ENCODE results near the gene PITPNM1. TPM values are rescaled to one million over a fixed set of nuclear protein-coding genes. Genes with fewer than 3 reads are reported as not detected.

The PITPNM1 gene
- total RNA-seq, 1 donor from 2014 or later = 120 TPM

DNA sequence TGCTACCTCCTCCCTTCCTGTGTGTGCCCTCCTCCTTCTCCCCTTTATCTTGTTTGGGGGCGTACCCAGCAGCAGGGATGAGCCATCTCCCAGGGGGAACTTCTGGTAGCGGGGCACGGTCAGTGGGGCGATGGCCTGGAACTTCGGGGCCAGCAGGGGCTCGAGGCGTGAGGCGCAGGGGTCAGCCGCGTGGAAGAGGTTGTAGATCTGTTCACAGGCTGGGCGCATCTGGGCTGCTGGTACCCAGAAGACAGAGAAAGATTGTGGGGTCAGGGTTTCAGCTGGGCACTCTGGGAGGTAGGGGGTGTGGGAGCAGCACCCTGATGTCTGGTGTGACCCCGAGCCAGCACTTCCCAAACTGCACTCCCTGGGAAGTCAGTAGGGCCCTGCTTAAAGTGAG lies 9.1 kb downstream of the PITPNM1 start:
- Mint-ChIP-seq H3K36me3 (ENCODE audit: low read depth) (peaks cover 54% of the 10 kb centered on the region), H3K4me1 (ENCODE audit: low read depth) (peaks cover 7% of the 10 kb centered on the region), H3K9me3 (no peaks in the 10 kb centered on the region), H3K4me3 (ENCODE audit: low read depth) (no peak overlapping the region), H3K27me3 (ENCODE audit: low read depth) (no peaks in the 10 kb centered on the region), H3K27ac (no peak overlapping the region)
- no peak for DNase-seq (ENCODE audit: low spot score)
- intact Hi-C loops (cut with micrococcal nuclease) = no loop called here

DNA sequence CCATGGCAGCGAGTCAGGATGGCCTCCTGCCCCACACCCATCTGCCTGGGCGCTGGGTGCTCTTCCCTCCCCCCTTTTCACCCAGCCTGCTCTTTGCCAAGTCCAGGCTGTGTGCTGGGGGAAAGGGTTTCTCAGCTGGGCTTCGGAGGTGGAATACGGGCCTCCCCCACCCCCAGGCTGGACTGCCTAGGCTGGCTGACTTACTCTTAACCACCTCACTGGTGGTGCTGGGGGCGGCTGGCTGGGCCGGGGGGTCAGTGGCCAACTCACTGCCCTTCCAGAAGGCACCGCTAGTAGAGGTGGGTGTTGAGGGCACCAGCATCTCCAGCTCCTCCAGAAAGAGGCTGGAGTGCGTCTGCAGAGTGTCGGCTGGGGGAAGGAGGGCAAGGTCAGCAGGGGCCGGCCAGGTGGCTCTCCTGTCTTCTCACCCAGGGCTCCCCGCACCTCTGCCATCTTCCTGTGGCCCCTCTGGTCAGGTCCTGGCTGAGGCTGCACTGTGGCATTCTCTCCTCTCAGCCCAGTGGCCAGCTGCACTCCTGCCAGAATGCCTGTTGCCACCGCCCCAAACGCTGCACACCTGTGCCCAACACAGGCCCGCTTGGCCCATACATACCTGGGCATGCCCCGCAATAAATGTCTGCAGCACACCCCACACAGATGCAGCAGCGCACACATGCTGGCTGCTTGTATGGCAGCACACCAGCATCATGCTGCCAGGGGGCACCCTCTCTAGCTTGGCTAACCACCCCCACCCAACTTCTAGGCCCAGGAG lies 9.7 kb downstream of the PITPNM1 start:
- Mint-ChIP-seq H3K27me3 (ENCODE audit: low read depth) (no peaks in the 10 kb centered on the region), H3K4me3 (ENCODE audit: low read depth) (no peak overlapping the region), H3K9me3 (no peaks in the 10 kb centered on the region), H3K4me1 (ENCODE audit: low read depth) (no peaks in the 10 kb centered on the region), H3K27ac (no peak overlapping the region), H3K36me3 (ENCODE audit: low read depth) (peaks cover 51% of the 10 kb centered on the region)
- intact Hi-C loops (cut with micrococcal nuclease) = no loop called here
- no peak for DNase-seq (ENCODE audit: low spot score)

DNA sequence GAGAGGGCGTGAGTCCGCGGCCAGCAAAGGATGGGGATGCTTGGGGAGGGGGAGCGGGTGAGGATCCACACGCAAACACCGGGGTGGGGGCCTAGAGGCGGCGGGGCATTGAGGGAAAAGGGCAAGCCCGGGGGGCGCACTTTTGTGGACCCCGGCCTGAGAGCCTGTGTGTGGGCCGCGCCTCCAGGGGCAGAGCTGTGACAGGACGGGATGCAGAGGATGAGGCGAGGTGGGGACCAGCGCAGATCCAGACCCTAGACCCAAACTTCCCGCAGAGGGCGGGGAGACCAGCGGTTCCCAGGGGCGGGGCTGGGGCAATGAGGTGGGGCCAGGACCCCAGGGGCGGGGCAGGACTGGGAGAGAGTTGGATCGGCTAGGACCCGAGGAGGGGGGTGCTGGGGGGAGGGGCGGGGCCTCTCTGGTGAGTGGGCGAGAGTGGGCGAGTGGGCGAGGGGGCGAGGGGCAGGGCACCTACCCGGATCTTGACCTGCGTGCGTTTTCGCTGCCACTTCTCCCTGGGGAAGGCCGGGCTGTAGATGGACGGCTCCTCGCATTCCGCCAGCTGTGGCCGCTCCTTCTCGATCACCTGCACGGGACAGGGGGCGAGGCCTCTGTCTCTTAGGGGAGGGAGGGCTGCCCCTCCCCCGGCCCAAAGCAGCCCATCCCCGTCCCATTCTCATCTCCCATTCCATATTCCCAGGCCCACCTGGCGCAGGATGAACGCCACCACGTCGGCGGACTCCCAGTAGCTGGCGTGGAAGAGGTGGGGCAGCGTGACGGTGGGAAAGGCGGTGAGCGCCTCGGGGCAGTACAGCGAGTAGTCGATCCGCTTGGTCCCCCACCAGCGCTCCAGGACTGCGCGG lies 10.6 kb downstream of the PITPNM1 start:
- Mint-ChIP-seq H3K4me1 (ENCODE audit: low read depth) (peaks cover 3% of the 10 kb centered on the region), H3K27ac (no peak overlapping the region), H3K9me3 (no peaks in the 10 kb centered on the region), H3K27me3 (ENCODE audit: low read depth) (no peaks in the 10 kb centered on the region), H3K4me3 (ENCODE audit: low read depth) (no peak overlapping the region), H3K36me3 (ENCODE audit: low read depth) (peaks cover 53% of the 10 kb centered on the region)
- intact Hi-C loops (cut with micrococcal nuclease) = no loop called here
- DNase-seq (ENCODE audit: low spot score) = no peak

DNA sequence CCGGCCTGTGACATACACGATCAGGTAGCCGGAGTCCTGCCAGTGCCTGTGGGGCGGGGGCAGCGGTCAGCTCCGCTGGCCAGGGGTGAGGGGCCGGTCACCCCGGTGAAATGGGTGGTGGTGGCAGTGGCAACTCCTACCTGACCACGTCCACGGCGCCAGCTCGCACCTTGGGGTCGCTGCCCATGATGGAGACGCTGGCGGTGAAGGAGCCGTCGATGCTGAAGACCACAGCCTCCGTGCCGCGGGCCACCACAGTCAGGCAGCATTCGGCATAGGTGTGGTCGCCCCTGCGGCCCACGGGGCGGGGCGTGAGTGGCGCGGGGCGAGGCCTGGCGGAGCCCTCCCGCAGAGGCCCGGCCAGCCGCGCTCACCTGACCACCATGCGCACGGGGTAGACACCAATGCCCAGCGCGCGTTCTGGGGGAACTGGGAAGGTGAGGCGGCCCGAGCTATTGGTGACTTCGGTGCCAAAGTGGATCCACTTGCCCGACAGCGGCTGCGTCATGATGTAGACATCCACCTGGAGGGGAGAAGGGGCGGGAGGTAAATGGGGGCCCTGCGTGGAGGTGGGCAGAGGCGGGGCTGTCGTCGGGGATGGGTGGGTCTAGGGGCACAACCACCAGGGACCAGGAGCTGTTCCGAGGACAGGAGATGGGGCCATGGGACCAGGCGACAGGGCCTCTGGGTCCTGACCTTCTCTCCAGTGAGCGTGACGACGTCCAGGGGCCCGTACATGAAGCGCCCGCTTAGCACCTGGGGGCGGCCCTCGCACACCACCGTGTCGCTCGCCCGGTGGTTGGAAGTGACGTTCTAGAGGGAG lies 11.4 kb downstream of the PITPNM1 start:
- Mint-ChIP-seq H3K27ac (no peak overlapping the region), H3K4me3 (ENCODE audit: low read depth) (no peak overlapping the region), H3K36me3 (ENCODE audit: low read depth) (peaks cover 50% of the 10 kb centered on the region), H3K9me3 (no peaks in the 10 kb centered on the region), H3K4me1 (ENCODE audit: low read depth) (peaks cover 6% of the 10 kb centered on the region), H3K27me3 (ENCODE audit: low read depth) (no peaks in the 10 kb centered on the region)
- intact Hi-C loops (cut with micrococcal nuclease) = no loop called here
- DNase-seq (ENCODE audit: low spot score) = no peak

DNA sequence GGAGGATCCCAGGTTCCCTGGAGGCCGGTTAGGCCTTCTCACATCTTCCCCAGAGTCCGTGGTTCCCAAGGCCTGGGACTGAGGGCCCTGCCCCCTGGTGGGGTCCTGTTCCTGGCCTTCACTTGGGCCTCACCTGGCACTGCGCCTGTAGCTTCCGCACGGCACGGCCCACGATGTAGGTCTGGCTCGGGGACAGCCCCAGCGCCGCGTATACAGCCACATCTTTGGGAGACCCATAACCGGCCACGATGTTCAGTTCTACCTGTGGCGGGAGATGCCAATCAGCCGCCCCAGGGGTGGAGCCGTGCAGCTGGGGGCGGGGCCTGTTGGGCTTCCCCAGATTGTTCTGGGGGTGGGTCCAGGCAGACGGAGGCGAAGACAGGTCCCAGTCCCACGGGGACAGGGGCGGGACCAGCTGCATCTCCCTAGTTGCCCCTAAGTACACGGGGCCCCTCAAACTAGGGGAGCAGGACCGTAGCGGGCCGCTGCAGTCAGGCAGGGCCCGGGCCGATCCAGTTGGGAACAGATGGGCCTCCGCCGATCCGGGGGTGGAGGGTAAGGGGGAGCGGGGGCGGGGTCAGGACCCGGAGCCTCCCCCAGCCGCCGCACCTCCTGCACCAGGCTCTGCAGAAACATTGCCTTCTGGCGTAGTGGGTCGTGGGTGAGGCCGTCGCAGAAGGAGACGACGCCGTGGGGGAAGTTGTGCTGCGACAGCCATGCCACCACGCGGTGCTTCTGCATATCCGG lies 12.2 kb downstream of the PITPNM1 start:
- Mint-ChIP-seq H3K4me1 (ENCODE audit: low read depth) (peaks cover 13% of the 10 kb centered on the region), H3K4me3 (ENCODE audit: low read depth) (no peak overlapping the region), H3K9me3 (no peaks in the 10 kb centered on the region), H3K36me3 (ENCODE audit: low read depth) (peaks cover 52% of the 10 kb centered on the region), H3K27me3 (ENCODE audit: low read depth) (no peaks in the 10 kb centered on the region), H3K27ac (no peak overlapping the region)
- DNase-seq (ENCODE audit: low spot score) = no peak
- intact Hi-C loops (cut with micrococcal nuclease) = no loop called here

DNA sequence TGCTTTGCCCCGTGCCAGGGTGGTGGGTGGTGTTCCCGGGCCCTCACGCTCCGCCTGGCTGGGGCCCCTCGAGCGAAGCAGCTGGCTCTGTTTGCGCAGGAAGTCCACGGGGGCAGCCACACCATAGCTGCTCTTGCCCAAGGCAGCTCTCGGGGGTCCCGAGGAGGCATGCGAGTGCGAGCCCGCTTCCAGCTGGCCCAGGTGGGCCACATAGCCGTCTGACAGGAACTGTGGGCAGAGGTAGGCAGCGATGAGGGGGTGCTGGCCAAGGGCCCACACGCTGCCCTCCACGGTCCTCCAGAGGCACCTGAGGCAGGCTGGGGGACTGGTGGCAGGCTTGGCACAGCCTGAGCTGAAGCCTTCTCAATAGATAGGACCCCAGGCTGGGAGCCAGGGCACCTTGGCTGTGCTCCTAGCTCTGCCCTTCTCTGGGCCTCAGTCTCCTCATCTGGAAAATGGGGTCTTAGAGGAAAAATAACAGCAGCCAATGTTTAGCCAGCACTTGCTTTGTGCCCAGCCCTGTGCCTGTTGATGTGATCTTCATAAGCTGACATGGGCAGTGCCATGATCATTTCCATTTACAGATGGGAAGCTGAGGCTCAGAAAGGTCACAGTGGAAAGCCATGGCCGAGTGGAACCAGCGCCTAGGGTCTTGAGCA lies 13.0 kb downstream of the PITPNM1 start:
- intact Hi-C loops (cut with micrococcal nuclease) = no loop called here
- no peaks in the 10 kb centered on the region for H3K9me3 Mint-ChIP-seq
- H3K36me3 Mint-ChIP-seq (ENCODE audit: low read depth) = peaks cover 54% of the 10 kb centered on the region
- H3K4me3 Mint-ChIP-seq (ENCODE audit: low read depth) = no peak overlapping the region
- no peak overlapping the region for H3K27ac Mint-ChIP-seq
- no peaks in the 10 kb centered on the region for H3K27me3 Mint-ChIP-seq (ENCODE audit: low read depth)
- DNase-seq (ENCODE audit: low spot score) = no peak
- peaks cover 20% of the 10 kb centered on the region for H3K4me1 Mint-ChIP-seq (ENCODE audit: low read depth)

DNA sequence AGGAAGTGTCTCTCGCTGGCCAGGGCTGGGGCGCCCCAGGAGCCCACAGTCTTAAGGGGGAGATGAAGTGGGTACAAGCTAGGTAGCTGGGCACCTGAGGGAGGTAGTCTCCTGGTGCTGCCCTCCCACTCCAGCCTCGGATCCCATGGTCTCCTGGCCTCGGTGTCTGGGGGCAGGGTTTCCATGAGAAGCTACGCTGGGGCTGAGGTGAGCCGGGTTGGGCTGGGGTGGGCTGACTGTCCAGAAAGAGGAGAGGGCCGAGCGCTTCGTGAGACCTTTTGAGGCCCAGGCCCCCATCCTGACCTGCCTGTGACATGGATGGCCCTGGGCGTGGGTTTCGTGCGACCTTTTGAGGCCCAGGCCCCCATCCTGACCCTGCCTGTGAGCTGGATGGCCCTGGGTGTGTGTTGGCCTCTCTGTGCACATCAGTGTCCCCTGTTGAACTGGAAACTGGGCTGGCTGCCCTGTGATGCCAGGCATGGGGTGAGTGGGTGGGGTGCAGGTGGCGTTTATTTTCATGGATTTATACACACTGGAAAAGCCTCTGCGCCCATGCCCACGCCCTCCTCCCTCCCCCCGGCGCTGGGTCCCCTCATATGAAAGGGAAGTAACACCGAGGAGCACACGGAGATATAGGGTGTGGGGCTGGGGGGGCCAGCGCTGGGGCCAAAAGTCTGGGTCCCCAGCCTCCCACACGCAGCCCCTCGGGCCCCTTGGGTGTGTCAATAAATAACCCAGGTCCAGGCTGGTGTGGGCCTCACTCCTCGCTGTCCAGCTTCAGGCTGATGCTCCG lies 13.7 kb downstream of the PITPNM1 start:
- Mint-ChIP-seq H3K4me1 (ENCODE audit: low read depth) (peaks cover 27% of the 10 kb centered on the region), H3K27me3 (ENCODE audit: low read depth) (no peaks in the 10 kb centered on the region), H3K4me3 (ENCODE audit: low read depth) (no peak overlapping the region), H3K27ac (no peak overlapping the region), H3K36me3 (ENCODE audit: low read depth) (peaks cover 61% of the 10 kb centered on the region), H3K9me3 (no peaks in the 10 kb centered on the region)
- intact Hi-C loops (cut with micrococcal nuclease) = no loop called here
- no peak for DNase-seq (ENCODE audit: low spot score)

DNA sequence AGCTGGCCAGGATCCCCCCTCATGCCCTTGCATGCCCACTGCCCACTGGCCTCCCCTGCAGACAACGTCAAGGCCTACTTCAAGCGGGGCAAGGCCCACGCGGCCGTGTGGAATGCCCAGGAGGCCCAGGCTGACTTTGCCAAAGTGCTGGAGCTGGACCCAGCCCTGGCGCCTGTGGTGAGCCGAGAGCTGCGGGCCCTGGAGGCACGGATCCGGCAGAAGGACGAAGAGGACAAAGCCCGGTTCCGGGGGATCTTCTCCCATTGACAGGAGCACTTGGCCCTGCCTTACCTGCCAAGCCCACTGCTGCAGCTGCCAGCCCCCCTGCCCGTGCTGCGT lies 14.5 kb downstream of the PITPNM1 start:
- Mint-ChIP-seq H3K27me3 (ENCODE audit: low read depth) (no peaks in the 10 kb centered on the region), H3K9me3 (no peaks in the 10 kb centered on the region), H3K4me3 (ENCODE audit: low read depth) (no peak overlapping the region), H3K4me1 (ENCODE audit: low read depth) (peaks cover 35% of the 10 kb centered on the region), H3K36me3 (ENCODE audit: low read depth) (peaks cover 63% of the 10 kb centered on the region), H3K27ac (peak overlapping the region; percentile 55)
- no peak for DNase-seq (ENCODE audit: low spot score)
- intact Hi-C loops (cut with micrococcal nuclease) = no loop called here

DNA sequence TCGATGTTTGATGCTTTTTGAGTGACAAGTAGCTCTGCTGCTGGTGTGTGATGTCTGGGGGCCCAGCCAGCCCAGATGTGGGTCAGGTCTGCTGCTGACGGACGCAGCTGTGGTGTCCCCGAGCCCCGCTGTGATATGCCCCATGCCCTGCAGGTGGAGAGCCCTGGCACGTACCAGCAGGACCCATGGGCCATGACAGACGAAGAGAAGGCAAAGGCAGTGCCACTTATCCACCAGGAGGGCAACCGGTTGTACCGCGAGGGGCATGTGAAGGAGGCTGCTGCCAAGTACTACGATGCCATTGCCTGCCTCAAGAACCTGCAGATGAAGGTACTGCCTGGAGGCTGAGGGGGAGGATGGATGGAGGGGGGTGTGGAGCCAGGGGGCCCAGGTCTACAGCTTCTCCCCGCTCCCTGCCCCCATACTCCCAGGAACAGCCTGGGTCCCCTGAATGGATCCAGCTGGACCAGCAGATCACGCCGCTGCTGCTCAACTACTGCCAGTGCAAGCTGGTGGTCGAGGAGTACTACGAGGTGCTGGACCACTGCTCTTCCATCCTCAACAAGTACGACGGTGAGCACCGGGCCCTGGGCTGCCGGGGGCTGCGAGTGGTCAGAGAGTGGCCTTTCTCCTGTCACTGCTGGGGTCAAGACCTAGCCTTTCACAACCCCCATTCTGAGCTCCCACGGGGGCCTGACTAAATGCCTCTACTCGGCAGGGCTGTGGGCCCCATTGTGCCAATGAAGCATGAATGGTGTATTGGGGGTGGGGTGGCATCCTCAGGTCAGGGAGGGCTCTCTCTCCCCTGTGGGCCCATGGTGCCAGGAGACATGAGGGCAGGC lies 15.1 kb downstream of the PITPNM1 start:
- intact Hi-C loops (cut with micrococcal nuclease) = loop anchor here (10.0 kb wide), 1 partner anchor 125 kb away; no protein-coding TSS in a partner anchor
- peaks cover 60% of the 10 kb centered on the region for H3K36me3 Mint-ChIP-seq (ENCODE audit: low read depth)
- H3K9me3 Mint-ChIP-seq = no peaks in the 10 kb centered on the region
- peaks cover 36% of the 10 kb centered on the region for H3K4me1 Mint-ChIP-seq (ENCODE audit: low read depth)
- no peak for DNase-seq (ENCODE audit: low spot score)
- H3K4me3 Mint-ChIP-seq (ENCODE audit: low read depth) = no peak overlapping the region
- peak overlapping the region; percentile 77 for H3K27ac Mint-ChIP-seq
- H3K27me3 Mint-ChIP-seq (ENCODE audit: low read depth) = no peaks in the 10 kb centered on the region

DNA sequence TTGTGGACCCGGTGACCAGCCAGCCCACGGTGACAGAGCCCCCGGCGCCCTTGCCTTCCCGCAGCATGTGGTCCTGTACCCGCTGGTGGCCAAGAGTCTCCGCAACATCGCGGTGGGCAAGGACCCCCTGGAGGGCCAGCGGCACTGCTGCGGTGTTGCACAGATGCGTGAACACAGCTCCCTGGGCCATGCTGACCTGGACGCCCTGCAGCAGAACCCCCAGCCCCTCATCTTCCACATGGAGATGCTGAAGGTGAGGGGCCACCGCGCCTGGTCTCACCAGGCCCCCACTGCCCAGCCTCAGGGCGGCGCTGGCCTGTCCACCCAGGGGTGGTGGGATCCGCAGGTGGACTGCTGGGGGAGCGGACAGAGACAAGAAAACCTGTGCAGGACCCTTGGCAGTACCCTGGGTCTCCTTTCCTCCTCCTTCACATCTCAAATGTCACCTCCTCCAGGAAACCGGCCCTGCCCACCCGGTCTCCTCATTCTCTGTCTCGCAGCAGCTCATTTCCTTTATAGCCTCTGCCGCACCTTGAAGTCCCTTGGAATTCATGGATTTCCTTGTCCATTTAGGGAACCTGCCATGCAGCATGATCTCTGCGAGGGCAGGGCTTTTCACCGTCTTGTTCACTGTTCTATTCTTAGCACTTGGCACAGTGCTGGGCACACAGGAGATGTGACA lies 15.8 kb downstream of the PITPNM1 start:
- Mint-ChIP-seq H3K27ac (peak overlapping the region; percentile 77), H3K9me3 (no peaks in the 10 kb centered on the region), H3K36me3 (ENCODE audit: low read depth) (peaks cover 61% of the 10 kb centered on the region), H3K4me3 (ENCODE audit: low read depth) (no peak overlapping the region), H3K27me3 (ENCODE audit: low read depth) (no peaks in the 10 kb centered on the region), H3K4me1 (ENCODE audit: low read depth) (peaks cover 44% of the 10 kb centered on the region)
- intact Hi-C loops (cut with micrococcal nuclease) = loop anchor here (10.0 kb wide), 1 partner anchor 125 kb away; no protein-coding TSS in a partner anchor
- DNase-seq (ENCODE audit: low spot score) = no peak
